HG03558 (cell line): ENCODE measurements around the gene PLA2G5.

Experiments
- ATAC-seq: cut with Tn5 transposase; IDR thresholded peaks from one replicate; pipeline ENCODE4 v1.9.1; 2021; ENCODE audit warnings: moderate number of reproducible peaks; ENCODE audit not compliant: unreplicated experiment; ENCODE audit errors: extremely low read depth

Gene PLA2G5

GRCh38 chr1:20086800-20087199 lies 16.8 kb downstream of the PLA2G5 start:
- no peak for ATAC-seq

- ATAC-seq, result no peak
Observed at GRCh38 chr1:20087668-20088067, 17.7 kb downstream of the PLA2G5 start.

GRCh38 chr1:20089328-20090077 lies 19.5 kb downstream of the PLA2G5 start:
- no peak for ATAC-seq

- ATAC-seq, result no peak
Observed at GRCh38 chr1:20090119-20090518, 20.1 kb downstream of the PLA2G5 start.

- no peak for ATAC-seq
Observed at GRCh38 chr1:20090641-20091040, 20.6 kb downstream of the PLA2G5 start.

GRCh38 chr1:20093303-20093702 lies 23.3 kb downstream of the PLA2G5 start:
- ATAC-seq, result no peak

GRCh38 chr1:20093940-20094391 lies 24.0 kb downstream of the PLA2G5 start:
- ATAC-seq, result no peak

- no peak for ATAC-seq
Observed at GRCh38 chr1:20095564-20096434, 25.8 kb downstream of the PLA2G5 start.

- ATAC-seq, result no peak
Observed at GRCh38 chr1:20096840-20097447, 26.9 kb downstream of the PLA2G5 start.

GRCh38 chr1:20099533-20099932 lies 29.5 kb downstream of the PLA2G5 start:
- ATAC-seq, result no peak

GRCh38 chr1:20100632-20101355 lies 30.8 kb downstream of the PLA2G5 start:
- no peak for ATAC-seq

- ATAC-seq, result no peak
Observed at GRCh38 chr1:20102875-20103274, 32.9 kb downstream of the PLA2G5 start.

- ATAC-seq, result no peak
Observed at GRCh38 chr1:20105856-20106255, 35.9 kb downstream of the PLA2G5 start.

- no peak for ATAC-seq
Observed at GRCh38 chr1:20107351-20107750, 37.4 kb downstream of the PLA2G5 start.

GRCh38 chr1:20107796-20108195 lies 37.8 kb downstream of the PLA2G5 start:
- ATAC-seq, result no peak

- no peak for ATAC-seq
Observed at GRCh38 chr1:20108366-20109123, 38.6 kb downstream of the PLA2G5 start.

- ATAC-seq, result no peak
Observed at GRCh38 chr1:20109223-20109856, 39.3 kb downstream of the PLA2G5 start.

- ATAC-seq, result no peak
Observed at GRCh38 chr1:20110679-20111078, 40.7 kb downstream of the PLA2G5 start.

- no peak for ATAC-seq
Observed at GRCh38 chr1:20111452-20111851, 41.5 kb downstream of the PLA2G5 start.
